Globus pallidus (tissue), 1 donor: ENCODE data around the gene PDXK.

Experiments
- DNase-seq: peaks from one replicate; pipeline ENCODE4 v3.0.0-alpha.2; 2015; ENCODE audit warnings: low spot score

PDXK gene

GRCh38 chr21:43762303-43763128 lies 43.6 kb downstream of the PDXK start:
- no peak for DNase-seq

GRCh38 chr21:43763901-43764523 lies 45.1 kb downstream of the PDXK start:
- DNase-seq, result no peak

GRCh38 chr21:43764576-43765495 lies 45.9 kb downstream of the PDXK start:
- no peak for DNase-seq

- DNase-seq, result no peak
Measured at GRCh38 chr21:43766734-43767497, 48.0 kb downstream of the PDXK start.

- DNase-seq, result no peak
Measured at GRCh38 chr21:43767498-43767983, 48.6 kb downstream of the PDXK start.

GRCh38 chr21:43767984-43768867 lies 49.3 kb downstream of the PDXK start:
- no peak for DNase-seq

GRCh38 chr21:43768868-43769167 lies 49.9 kb downstream of the PDXK start:
- no peak for DNase-seq

GRCh38 chr21:43769325-43769958 lies 50.5 kb downstream of the PDXK start:
- DNase-seq, result no peak

GRCh38 chr21:43770066-43770655 lies 51.2 kb downstream of the PDXK start:
- DNase-seq, result no peak

GRCh38 chr21:43771199-43771675 lies 52.3 kb downstream of the PDXK start:
- no peak for DNase-seq

GRCh38 chr21:43771698-43772424 lies 52.9 kb downstream of the PDXK start:
- DNase-seq, result no peak

GRCh38 chr21:43772425-43772821 lies 53.5 kb downstream of the PDXK start:
- DNase-seq, result no peak

GRCh38 chr21:43774163-43774562 lies 55.2 kb downstream of the PDXK start:
- no peak for DNase-seq

GRCh38 chr21:43775190-43775589 lies 56.3 kb downstream of the PDXK start:
- no peak for DNase-seq

GRCh38 chr21:43775795-43776430 lies 57.0 kb downstream of the PDXK start, which contains the start of gene CSTB:
CSTB (minus strand) TSS chr21:43776308; CDS start chr21:43776269, 39 bp downstream.
- DNase-seq, result peak; percentile 82

GRCh38 chr21:43777953-43778352 lies 59.0 kb downstream of the PDXK start:
- DNase-seq, result no peak

GRCh38 chr21:43778469-43779335 lies 59.8 kb downstream of the PDXK start:
- no peak for DNase-seq
